ENCODE results near the gene LAMC1.
A peak's percentile ranks its signal among the peaks of the same experiment; 100 is the strongest.

The LAMC1 gene

GRCh38 chr1:183023146-183023600 is at the start of gene LAMC1:
Gene LAMC1, plus strand, starts transcription at chr1:183023420. Its CDS starts 297 bp downstream, at chr1:183023717.
- peak; percentile 3 for DNase-seq

- DNase-seq: no peak
Observed at GRCh38 chr1:182974506-182975191, 48.6 kb upstream of the LAMC1 start.

- no peak for DNase-seq
Observed at GRCh38 chr1:182977480-182977879, 45.7 kb upstream of the LAMC1 start.

GRCh38 chr1:182978151-182978853 is 44.9 kb upstream of the LAMC1 start:
- DNase-seq: no peak

- DNase-seq: no peak
Observed at GRCh38 chr1:182984138-182984537, 39.1 kb upstream of the LAMC1 start.

- no peak for DNase-seq
Observed at GRCh38 chr1:182984621-182985020, 38.6 kb upstream of the LAMC1 start.

- no peak for DNase-seq
Observed at GRCh38 chr1:182985876-182986275, 37.3 kb upstream of the LAMC1 start.

GRCh38 chr1:182990413-182991144 is 32.6 kb upstream of the LAMC1 start:
- no peak for DNase-seq

GRCh38 chr1:182993746-182994145 is 29.5 kb upstream of the LAMC1 start:
- no peak for DNase-seq

- DNase-seq: no peak
Observed at GRCh38 chr1:182995894-182996293, 27.3 kb upstream of the LAMC1 start.

GRCh38 chr1:182996816-182997215 is 26.4 kb upstream of the LAMC1 start:
- no peak for DNase-seq

GRCh38 chr1:182998482-182998881 is 24.7 kb upstream of the LAMC1 start:
- no peak for DNase-seq

GRCh38 chr1:183000167-183000962 is 22.9 kb upstream of the LAMC1 start:
- no peak for DNase-seq

GRCh38 chr1:183002267-183002666 is 21.0 kb upstream of the LAMC1 start:
- no peak for DNase-seq

- DNase-seq: no peak
Observed at GRCh38 chr1:183002797-183003196, 20.4 kb upstream of the LAMC1 start.

GRCh38 chr1:183003203-183003602 is 20.0 kb upstream of the LAMC1 start:
- no peak for DNase-seq

GRCh38 chr1:183004141-183004540 is 19.1 kb upstream of the LAMC1 start:
- no peak for DNase-seq

- DNase-seq: no peak
Observed at GRCh38 chr1:183011859-183012258, 11.4 kb upstream of the LAMC1 start.

- DNase-seq: no peak
Observed at GRCh38 chr1:183012301-183012994, 10.8 kb upstream of the LAMC1 start.

GRCh38 chr1:183019139-183019740 is 4.0 kb upstream of the LAMC1 start:
- DNase-seq: no peak

GRCh38 chr1:183019860-183020259 is 3.4 kb upstream of the LAMC1 start:
- no peak for DNase-seq
